PC-3 (cell line): ENCODE data around the gene LRRC49. TPM values are rescaled to one million over a fixed set of nuclear protein-coding genes. Genes with fewer than 3 reads are reported as not detected.

Source experiments
- ATAC-seq: fragments of 200-7000 bp; cut with Tn5 transposase; 2 replicates; pipeline ENCODE4 v1.9.1; 2020; ENCODE audit warnings: mild to moderate bottlenecking, moderate library complexity
- BruUV-seq: library from RNA; stranded (reverse); fragments of 400-500 nt; replicated peaks from 2 replicates; lab custom pipeline; 2021; lab: Mats Ljungman, UMichigan
- CTCF ChIA-PET: fragments of 300-600 bp; sonication (Branson Sonifier 250); formaldehyde crosslinking; loops from one replicate; lab custom pipeline; 2022; ENCODE audit warnings: antibody characterized with exemption; lab: Charles Lee
- POLR2A ChIA-PET: fragments of 300-600 bp; sonication (Branson Sonifier 250); formaldehyde crosslinking; loops from one replicate; lab custom pipeline; 2022; ENCODE audit warnings: antibody characterized with exemption; ENCODE audit not compliant: unreplicated experiment; lab: Charles Lee
- DNase-seq: peaks from one replicate; pipeline ENCODE4 v3.0.0-alpha.2; 2015
- H2AFZ ChIP-seq: fragments of 300-600 bp; sonication (generic); 2 replicates; pipeline ENCODE4 v1.6.0; 2016; ENCODE audit warnings: antibody characterized with exemption, low read length
- H3F3A ChIP-seq: fragments of 300-600 bp; sonication (generic); one replicate; pipeline ENCODE4 v1.6.0; 2017; ENCODE audit warnings: antibody characterized with exemption, low read length, control low read depth, mild to moderate bottlenecking; ENCODE audit not compliant: unreplicated experiment
- H3K27ac ChIP-seq: fragments of 300-600 bp; sonication (generic); 2 replicates; pipeline ENCODE4 v1.5.1; 2016; ENCODE audit warnings: mild to moderate bottlenecking, low read length
- H3K27me3 ChIP-seq: fragments of 300-600 bp; sonication (generic); 2 replicates; pipeline ENCODE4 v1.6.1; 2016; ENCODE audit warnings: low read length, mixed read lengths
- H3K36me3 ChIP-seq: fragments of 300-600 bp; sonication (generic); 2 replicates; pipeline ENCODE4 v1.6.1; 2016; ENCODE audit warnings: low read depth, mixed run types, low read length, mixed read lengths
- H3K4me1 ChIP-seq: fragments of 300-600 bp; sonication (generic); 2 replicates; pipeline ENCODE4 v1.5.1; 2016; ENCODE audit warnings: low read length; ENCODE audit not compliant: insufficient read depth
- H3K4me2 ChIP-seq: fragments of 300-600 bp; sonication (generic); 2 replicates; pipeline ENCODE4 v1.6.0; 2016; ENCODE audit warnings: low read length
- H3K4me3 ChIP-seq: fragments of 300-600 bp; sonication (generic); 2 replicates; pipeline ENCODE4 v1.5.1; 2016; ENCODE audit warnings: mild to moderate bottlenecking, low read length, mixed read lengths
- H3K79me2 ChIP-seq: fragments of 300-600 bp; sonication (generic); 2 replicates; pipeline ENCODE4 v1.6.1; 2017; ENCODE audit warnings: low read length, mixed read lengths
- H3K9ac ChIP-seq: fragments of 300-600 bp; sonication (generic); 2 replicates; pipeline ENCODE4 v1.6.0; 2016; ENCODE audit warnings: mild to moderate bottlenecking, low read length
- H3K9me2 ChIP-seq: fragments of 300-600 bp; sonication (generic); replicated peaks from 2 replicates; pipeline ENCODE4 v1.6.1; 2016; ENCODE audit warnings: mixed run types, low read length, mixed read lengths
- H3K9me3 ChIP-seq: fragments of 300-600 bp; sonication (generic); 2 replicates; pipeline ENCODE4 v1.6.1; 2016; ENCODE audit warnings: low read length, mixed read lengths
- H4K20me1 ChIP-seq: fragments of 300-600 bp; sonication (generic); 2 replicates; pipeline ENCODE4 v1.6.1; 2016; ENCODE audit warnings: low read length, mixed read lengths
- EZH2 ChIP-seq: fragments of 300-600 bp; sonication (generic); IDR thresholded peaks from one replicate; pipeline ENCODE4 v1.6.1; 2017; ENCODE audit warnings: antibody characterized with exemption, mild to moderate bottlenecking, low read length; ENCODE audit not compliant: unreplicated experiment
- EZH2phosphoT487 ChIP-seq: fragments of 300-600 bp; sonication (generic); IDR thresholded peaks from 2 replicates; pipeline ENCODE4 v1.6.1; 2018; ENCODE audit warnings: mild to moderate bottlenecking, antibody characterized with exemption, low read length, borderline replicate concordance
- intact Hi-C: fragments of 100-400 bp; cut with micrococcal nuclease; formaldehyde crosslinking; loops from 2 replicates; pipeline ENCODE4 v1.9.0; 2023
- total RNA-seq: library from RNA; depleted of rRNA; stranded (reverse); fragments of >200 nt; gene quantifications from 2 replicates; pipeline ENCODE4 v1.2.3, GENCODE V29; 2014
- TF ChIP-seq, protein P1 (sequence below): fragments of 300-600 bp; sonication (generic); conservative IDR thresholded peaks from 2 replicates; pipeline ENCODE4 v1.5.1; 2017; ENCODE audit warnings: antibody characterized with exemption, low read depth, mild to moderate bottlenecking, low read length

LRRC49 gene
- total RNA-seq, 1 experiment from 2014 or later = 7.7 TPM

DNA sequence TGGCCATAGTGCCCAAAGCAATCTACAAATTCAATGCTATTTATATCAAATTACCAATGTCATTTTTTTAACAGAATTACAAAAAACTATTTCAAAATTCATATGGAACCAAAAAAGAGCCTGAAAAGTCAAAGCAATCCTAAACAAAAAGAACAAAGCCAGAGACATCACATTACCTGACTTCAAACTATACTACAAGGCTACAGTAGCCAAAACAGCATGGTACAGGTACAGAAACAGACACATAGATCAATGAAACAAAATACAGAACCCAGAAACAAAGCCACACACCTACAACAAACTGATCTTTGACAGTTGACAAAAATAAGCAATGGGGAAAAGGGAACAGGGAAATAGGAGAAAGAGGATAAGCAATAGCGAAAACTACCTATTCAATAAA is 196.1 kb downstream of the LRRC49 start:
- H3K9ac ChIP-seq = no peak overlapping the region
- no TSS peak for BruUV-seq
- no peak for DNase-seq
- no peaks in the 10 kb centered on the region for H3K79me2 ChIP-seq
- no peak for ATAC-seq
- H3K4me3 ChIP-seq = no peak overlapping the region
- H3K4me1 ChIP-seq = peaks cover 11% of the 10 kb centered on the region
- H3K27me3 ChIP-seq = no peaks in the 10 kb centered on the region
- POLR2A ChIA-PET = no interaction called here
- no peaks in the 10 kb centered on the region for H3F3A ChIP-seq
- no peaks in the 10 kb centered on the region for H4K20me1 ChIP-seq
- no peaks in the 10 kb centered on the region for H3K9me2 ChIP-seq
- H3K9me3 ChIP-seq = no peaks in the 10 kb centered on the region
- CTCF ChIA-PET = no interaction called here
- no peaks in the 10 kb centered on the region for H3K36me3 ChIP-seq
- no peak for TF ChIP-seq EZH2phosphoT487
- TF ChIP-seq, protein P1, sequence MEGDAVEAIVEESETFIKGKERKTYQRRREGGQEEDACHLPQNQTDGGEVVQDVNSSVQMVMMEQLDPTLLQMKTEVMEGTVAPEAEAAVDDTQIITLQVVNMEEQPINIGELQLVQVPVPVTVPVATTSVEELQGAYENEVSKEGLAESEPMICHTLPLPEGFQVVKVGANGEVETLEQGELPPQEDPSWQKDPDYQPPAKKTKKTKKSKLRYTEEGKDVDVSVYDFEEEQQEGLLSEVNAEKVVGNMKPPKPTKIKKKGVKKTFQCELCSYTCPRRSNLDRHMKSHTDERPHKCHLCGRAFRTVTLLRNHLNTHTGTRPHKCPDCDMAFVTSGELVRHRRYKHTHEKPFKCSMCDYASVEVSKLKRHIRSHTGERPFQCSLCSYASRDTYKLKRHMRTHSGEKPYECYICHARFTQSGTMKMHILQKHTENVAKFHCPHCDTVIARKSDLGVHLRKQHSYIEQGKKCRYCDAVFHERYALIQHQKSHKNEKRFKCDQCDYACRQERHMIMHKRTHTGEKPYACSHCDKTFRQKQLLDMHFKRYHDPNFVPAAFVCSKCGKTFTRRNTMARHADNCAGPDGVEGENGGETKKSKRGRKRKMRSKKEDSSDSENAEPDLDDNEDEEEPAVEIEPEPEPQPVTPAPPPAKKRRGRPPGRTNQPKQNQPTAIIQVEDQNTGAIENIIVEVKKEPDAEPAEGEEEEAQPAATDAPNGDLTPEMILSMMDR = no peak
- no peak for TF ChIP-seq EZH2
- H2AFZ ChIP-seq = no peak overlapping the region
- no peak overlapping the region for H3K27ac ChIP-seq
- H3K4me2 ChIP-seq = no peak overlapping the region
- intact Hi-C loops = no loop called here

DNA sequence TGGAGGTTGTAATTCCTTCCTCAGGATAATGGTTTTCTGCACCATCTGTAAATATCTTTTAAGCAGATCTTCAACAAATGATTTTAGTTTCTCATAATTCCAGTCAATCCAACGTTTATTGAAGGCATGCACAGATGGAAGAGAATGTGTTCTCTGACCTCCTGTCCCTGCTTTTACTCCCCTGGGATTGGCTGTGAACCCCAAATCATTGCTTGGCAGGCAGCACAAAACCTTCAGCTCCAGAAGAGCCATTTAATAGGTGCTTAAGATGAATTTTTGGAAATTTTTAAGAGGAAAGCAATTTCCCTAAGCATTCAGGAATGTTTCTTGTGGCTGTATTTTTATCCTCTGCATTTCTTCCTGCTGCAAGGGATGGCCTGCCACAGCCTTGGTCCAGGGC is 197.2 kb downstream of the LRRC49 start:
- H3K27me3 ChIP-seq = no peaks in the 10 kb centered on the region
- H3K36me3 ChIP-seq = no peaks in the 10 kb centered on the region
- ATAC-seq = no peak
- no peaks in the 10 kb centered on the region for H3K9me2 ChIP-seq
- H3K79me2 ChIP-seq = no peaks in the 10 kb centered on the region
- no peaks in the 10 kb centered on the region for H3K9me3 ChIP-seq
- H4K20me1 ChIP-seq = no peaks in the 10 kb centered on the region
- H3K4me3 ChIP-seq = no peak overlapping the region
- TF ChIP-seq, protein P1 = no peak
- TF ChIP-seq EZH2 = no peak
- TF ChIP-seq EZH2phosphoT487 = no peak
- no peak overlapping the region for H3K27ac ChIP-seq
- intact Hi-C loops = no loop called here
- no TSS peak for BruUV-seq
- no peak for DNase-seq
- no peak overlapping the region for H2AFZ ChIP-seq
- POLR2A ChIA-PET = no interaction called here
- CTCF ChIA-PET = no interaction called here
- H3K9ac ChIP-seq = no peak overlapping the region
- H3F3A ChIP-seq = no peaks in the 10 kb centered on the region
- H3K4me1 ChIP-seq = peaks cover 17% of the 10 kb centered on the region
- no peak overlapping the region for H3K4me2 ChIP-seq

DNA sequence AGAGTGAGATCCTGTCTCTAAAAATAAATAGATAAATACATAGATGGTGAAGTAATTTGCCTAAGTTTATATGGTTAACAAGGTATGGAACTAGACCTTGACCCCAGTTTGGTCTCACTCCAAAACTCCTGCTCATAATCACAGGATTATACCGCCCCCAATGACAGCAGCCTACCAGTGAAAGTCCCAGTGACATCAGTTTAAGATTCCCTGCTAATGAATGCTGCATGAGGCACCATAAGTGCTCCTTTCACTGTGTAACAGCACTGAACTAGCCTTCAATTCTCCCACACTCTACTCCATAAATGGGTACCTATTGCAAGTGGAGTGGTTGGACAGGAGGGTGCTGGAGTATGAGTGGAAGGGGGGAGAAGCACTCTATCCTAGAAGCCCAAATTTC is 199.0 kb downstream of the LRRC49 start:
- Histone ChIP-seq H3K4me1 (peaks cover 20% of the 10 kb centered on the region), H3K4me3 (no peak overlapping the region), H3K79me2 (no peaks in the 10 kb centered on the region), H3K4me2 (no peak overlapping the region), H3K9me2 (no peaks in the 10 kb centered on the region), H3K9ac (no peak overlapping the region), H3K9me3 (no peaks in the 10 kb centered on the region), H4K20me1 (no peaks in the 10 kb centered on the region), H3K36me3 (no peaks in the 10 kb centered on the region), H3K27ac (no peak overlapping the region), H3K27me3 (no peaks in the 10 kb centered on the region), H3F3A (no peaks in the 10 kb centered on the region), H2AFZ (no peak overlapping the region)
- intact Hi-C loops = no loop called here
- DNase-seq (no peak), ATAC-seq (no peak)
- CTCF ChIA-PET = no interaction called here
- POLR2A ChIA-PET = no interaction called here
- TF ChIP-seq, protein P1 = no peak
- TF ChIP-seq EZH2 (no peak), EZH2phosphoT487 (no peak)
- no TSS peak for BruUV-seq
